Occipital lobe (tissue), 2 donors: ENCODE results near the gene BTBD19. TPM values are rescaled to one million over a fixed set of nuclear protein-coding genes. Genes with fewer than 3 reads are reported as not detected.
"Not testable (repeated sequence)": the region's sequence is repeated elsewhere in the genome, so short reads cannot be mapped to it uniquely, and the experiment has no call there.

Source experiments
- DNase-seq: peaks from one replicate; lab custom pipeline; 2025; lab: John Stamatoyannopoulos, UW
- total RNA-seq: library from RNA; depleted of rRNA; stranded (reverse); fragments of >200 nt; gene quantifications from one replicate; pipeline ENCODE4 v1.2.3, GENCODE V29; 2014

The BTBD19 gene
- total RNA-seq, 1 donor from 2014 or later: 0.47 TPM

DNA sequence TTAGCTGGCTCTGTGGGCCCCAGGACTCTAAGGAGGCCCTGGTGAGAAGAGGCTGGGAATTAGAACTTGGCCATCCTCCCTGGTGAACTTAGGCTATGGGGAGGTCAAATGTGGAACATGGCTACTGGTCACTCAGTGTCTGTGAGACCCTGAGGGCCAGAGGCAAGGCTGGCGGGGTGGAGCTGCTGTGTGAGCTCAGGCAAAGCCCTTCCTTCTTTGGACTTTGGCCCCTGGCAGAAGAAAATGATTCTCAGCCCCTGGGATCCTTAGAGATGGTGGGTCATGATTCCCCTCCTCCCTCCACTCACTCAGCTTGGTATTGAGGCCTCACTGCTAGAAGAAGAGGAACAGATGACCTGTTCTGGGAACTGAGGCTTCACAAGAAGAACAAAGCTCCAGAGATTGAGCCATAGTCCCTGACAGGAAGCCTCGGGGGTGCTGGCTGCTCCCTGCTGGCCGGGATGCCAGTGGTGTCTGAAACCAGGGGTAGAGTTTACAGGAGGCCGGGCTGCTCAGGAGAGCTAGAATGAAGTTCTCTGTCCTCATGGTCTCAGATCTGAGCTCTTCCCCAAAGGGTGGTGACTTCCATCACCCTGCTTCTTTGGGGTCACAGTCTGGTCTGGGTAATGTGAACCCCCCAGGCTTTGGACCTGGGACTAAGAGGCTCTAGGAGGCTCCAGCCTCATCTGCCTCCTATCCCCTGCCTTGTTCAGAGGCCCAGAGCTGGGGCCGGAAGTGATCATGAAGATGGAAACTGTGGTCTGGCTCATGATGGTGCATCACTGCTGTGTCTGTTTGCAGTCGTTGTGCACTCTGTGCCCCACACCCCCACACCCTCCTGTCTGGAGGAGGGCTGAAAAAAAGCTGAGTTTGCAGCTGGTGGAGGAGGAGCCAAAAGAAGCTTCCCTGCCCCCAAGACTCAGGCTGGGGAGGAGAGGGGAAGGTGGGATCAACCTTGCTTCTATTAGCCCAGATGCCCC, 905 bp downstream of the BTBD19 start:
- no peak for DNase-seq

DNA sequence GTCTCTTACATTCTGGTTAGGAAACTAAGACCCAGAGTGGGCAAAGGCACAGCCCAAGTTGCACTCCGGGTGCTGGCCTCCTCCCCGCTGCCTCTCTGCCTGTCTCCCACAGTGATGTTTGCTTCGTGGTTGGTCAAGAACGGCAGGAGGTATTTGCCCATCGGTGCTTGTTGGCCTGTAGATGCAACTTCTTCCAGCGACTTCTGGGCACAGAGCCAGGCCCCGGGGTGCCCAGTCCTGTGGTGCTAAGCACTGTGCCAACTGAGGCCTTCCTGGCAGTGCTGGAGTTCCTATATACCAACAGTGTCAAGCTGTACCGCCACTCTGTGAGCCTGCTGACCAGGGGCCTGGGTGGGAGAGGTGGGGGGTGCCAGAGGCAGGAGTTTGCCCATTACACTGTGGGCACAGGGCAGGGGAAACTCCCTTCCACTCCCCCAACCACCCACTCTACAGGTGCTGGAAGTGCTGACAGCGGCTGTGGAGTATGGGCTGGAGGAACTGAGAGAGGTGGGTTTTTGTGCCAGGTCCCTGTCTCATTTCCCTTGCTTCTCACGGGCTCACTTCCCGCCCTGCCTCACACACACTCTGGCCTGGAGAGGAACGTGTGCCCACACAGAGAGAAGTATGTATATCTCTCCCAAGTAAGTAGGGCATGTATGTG, 1.9 kb downstream of the BTBD19 start:
- no peak for DNase-seq

DNA sequence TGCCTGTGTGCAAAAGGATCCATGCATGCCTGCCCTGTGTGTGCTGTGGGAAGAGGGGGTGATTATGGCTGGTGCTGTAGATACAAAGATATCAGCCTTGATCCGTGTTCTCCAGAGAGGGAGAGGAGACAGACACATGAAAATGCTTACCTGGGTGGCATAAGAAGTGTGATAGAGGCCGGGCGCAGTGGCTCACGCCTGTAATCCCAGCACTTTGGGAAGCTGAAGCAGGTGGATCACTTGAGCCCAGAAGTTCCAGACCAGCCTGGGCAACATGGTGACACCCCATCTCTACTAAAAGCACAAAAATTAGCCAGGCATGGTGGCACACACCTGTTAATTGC, 2.4 kb downstream of the BTBD19 start:
- DNase-seq: not testable (repeated sequence)

DNA sequence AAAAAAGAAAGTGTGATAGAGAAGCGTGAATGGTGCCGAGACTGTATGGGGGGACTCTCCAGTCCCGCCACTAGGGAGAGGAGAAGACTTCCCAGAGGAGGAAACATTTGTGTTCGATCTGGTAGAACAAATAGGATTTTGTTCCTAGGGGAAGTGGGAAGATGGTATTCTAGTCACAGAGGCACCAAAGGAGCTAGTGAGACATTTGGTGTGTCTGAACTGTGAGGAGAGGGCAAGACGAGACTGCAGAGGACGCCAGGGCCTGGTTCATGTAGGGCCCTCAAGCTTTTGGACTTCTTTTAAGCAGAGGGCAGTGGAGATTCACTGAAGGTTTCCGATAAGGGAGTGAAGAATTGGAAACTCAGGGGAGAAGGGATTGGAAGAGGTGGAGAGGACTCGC, 2.9 kb downstream of the BTBD19 start:
- no peak for DNase-seq

DNA sequence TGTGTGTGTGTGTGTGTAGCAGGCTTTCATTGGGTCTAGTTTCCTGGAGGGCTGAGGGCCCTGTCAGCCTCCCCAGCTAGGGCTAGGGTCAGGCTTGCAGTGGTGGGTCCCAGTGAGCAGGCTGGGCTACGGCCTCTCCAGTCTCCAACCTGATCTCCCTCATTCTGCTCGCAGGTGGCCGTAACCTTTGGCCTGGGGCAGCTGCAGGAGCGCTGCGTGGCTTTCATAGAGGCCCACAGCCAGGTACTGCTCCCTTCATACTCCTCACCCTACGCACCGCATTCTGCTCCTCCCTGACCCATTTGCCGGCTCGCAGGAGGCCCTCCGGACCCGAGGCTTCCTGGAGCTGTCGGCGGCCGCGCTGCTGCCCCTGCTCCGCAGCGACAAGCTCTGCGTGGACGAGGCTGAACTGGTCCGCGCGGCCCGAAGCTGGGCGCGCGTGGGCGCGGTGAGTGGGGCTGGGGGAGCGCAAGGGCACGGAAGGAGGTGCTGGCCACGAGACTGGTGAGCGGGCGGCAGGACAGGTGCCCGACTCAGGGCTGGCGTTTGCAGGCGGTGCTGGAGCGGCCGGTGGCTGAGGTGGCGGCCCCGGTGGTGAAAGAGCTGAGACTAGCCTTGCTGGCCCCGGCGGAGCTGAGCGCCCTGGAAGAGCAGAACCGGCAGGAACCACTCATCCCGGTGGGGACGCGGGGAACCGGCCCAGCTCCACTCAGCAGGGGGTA, 4.7 kb downstream of the BTBD19 start:
- no peak for DNase-seq

DNA sequence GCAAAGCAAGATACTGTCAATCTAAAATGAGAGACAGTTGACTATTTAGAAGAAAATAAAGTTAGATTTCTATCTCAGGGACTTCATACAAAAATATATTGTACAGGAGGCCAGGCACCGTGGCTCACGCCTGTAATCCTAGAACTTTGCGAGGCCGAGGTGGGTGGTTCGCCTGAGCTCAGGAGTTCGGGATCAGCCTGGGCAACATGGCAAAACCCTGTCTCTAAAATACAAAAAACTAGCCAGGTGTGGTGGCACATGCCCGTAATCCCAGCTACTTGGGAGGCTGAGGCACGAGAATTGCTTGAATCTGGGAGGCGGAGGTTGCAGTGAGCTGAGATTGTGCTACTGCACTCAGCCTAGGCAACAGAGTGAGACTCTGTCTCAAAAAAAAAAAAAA, 7.6 kb downstream of the BTBD19 start:
- DNase-seq: not testable (repeated sequence)

DNA sequence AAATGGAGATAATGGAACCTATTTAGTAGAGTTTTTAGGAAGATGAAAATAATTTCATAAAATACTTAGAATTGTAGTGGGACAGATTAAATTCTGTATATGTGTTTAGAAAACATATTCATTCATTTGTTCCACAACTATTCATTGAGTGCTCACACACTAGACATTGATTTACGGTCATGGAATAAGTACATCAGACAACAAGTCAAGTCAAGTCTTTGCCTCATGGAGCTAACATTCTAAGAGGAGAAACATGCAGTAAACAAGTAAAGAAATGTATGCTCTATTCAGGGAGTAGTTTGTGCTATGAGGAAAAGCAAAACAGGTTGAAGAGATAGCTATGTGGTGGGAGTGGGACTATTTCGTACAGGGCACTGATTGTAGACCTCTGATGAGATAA, 9.0 kb downstream of the BTBD19 start:
- no peak for DNase-seq

DNA sequence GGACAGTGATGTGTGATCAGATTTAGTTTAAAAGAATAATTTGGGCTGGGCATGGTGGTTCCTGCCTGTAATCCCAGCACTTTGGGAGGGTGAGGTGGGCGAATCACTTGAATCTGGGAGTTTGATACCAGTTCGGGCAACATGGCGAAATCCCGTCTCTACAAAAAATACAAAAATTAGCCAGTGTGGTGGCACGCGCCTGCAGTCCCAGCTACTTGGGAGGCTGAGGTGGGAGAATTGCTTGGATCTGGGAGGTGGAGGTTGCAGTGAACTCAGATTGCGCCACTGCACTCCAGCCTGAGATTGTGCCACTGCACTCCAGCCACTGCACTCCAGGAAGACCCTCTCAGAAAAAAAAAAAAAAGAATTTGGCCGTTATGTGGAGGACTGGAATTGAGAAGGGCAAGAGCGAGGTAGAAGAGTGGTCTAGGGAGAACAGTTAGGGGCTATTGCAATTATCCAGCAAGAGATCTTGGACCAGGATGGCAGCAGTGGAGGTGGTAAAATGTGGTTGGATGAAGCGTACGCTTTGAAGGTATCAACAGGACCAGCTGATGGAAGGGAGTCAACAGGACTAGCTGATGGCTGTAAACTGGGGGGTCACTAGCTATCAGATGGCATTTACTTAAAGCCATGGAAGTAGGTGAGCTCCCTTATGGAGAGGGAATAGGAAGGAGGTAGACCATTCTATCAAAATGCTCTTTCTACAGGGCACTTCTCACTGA, 9.6 kb downstream of the BTBD19 start:
- no peak for DNase-seq

DNA sequence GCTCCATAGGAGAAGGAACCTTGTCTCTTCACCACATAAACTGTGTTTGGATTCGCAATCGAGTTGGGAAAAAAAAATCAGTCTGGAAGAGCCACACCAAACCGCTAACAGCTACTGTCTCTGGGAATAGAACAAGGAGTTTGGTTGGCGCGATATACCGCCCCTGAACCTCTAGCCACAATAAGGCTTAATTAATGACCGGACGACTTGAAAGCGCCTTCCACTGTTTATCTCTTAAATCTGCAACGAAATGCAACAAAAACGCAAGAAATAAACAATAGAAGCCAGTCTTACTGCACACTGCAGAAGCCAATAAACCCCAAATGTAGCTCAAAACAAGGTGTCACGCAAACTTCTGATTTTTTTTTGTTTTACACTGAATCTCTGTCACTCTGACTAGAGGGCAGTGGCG, 10.9 kb downstream of the BTBD19 start:
- DNase-seq: no peak

DNA sequence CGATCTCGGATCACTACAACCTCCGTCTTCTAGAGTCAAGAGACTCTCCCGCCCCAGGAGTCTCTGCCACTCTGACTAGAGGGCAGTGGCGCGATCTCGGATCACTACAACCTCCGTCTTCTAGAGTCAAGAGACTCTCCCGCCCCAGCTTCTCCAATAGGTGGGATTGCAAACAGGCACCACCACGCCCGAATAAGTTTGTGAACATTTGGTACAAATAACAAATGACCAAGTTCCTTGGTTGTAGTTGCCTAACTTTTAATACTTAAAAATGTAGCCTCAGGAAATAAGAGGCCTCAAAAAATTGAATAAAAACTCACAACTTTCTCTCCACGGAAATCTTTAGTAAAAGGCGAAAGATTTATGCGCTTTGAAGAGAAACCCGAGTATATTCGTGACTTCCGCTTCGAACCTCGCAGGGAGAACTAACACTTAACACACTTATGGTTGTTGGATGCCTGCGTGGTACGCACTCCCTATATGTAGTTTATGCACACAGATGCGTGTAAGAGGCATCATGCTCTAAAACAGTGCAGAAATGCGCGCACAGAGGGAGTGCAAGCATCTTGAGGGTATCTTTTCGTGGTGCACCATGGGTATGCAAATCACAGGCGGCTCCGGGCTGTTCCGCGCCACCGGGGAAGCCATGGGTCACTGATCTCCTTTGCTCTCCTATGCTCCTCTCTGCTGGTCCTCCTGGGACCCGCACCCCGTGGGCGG, 11.4 kb downstream of the BTBD19 start:
- DNase-seq: peak; percentile 66

DNA sequence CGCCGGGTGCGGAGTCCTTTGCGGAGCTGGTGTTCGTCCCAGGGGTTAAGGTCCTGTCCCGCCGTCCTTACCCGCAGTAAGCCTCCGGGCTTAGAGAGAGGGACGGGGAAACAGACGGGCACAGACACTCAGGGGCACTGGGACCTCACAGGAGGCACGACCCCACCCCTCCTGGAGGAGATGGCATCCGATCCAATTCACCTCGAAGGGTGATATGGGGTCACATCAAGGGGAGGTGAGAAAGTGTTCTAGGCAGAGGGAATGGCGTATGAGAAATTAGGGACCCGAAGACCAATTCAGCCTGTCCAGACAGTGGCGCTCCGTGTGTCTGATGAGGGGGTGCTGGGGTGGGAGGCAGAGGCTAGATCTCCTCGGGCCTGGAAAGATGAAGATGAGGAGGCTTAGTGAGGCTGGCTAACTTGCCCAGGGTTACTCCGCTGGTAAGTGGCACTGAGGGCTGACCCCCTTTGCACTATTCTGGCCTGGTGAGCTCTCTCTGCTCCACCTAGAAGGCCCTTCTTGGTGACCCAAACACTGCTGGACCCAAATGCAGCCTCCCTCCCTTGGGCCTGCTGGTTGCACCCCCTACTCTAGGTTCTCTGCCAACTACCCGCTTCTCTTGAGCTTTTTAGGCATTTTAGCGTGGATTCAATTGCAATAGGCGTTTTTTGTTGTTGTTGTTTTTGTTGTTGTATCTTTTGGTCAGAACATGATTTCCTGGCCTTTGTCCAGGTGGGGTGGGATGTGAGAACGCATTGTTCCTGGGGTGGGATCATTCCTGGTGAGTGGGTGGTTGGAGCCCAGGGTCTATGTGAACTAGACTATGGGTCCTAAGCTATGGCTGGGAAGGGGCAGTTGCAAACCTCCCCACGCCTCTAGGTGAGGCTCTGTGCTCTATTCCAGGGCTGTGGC, 12.3 kb downstream of the BTBD19 start:
- no peak for DNase-seq

DNA sequence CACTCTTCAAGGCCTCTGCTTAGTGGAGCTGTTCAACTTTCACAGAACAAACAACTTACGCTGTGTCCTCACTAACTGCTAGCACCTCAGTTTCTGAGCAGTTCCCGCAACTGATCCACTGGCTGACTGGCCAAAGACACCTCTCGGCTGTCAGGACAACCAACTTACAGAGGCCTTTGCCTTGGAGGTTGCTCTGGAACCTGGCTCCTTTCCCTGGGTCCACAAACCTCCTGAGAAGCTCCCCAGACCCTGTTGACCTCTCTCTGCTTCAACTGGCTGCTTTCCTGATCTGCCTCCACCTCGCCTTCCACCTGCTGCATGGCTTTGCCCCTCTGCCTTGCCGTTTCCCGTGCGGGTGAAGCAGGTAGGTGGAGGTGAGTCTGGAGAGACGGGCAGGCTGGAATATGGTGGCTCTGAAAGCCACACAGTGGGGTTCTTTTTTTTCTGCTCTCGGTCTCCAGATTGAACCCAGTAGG, 13.0 kb downstream of the BTBD19 start:
- no peak for DNase-seq

DNA sequence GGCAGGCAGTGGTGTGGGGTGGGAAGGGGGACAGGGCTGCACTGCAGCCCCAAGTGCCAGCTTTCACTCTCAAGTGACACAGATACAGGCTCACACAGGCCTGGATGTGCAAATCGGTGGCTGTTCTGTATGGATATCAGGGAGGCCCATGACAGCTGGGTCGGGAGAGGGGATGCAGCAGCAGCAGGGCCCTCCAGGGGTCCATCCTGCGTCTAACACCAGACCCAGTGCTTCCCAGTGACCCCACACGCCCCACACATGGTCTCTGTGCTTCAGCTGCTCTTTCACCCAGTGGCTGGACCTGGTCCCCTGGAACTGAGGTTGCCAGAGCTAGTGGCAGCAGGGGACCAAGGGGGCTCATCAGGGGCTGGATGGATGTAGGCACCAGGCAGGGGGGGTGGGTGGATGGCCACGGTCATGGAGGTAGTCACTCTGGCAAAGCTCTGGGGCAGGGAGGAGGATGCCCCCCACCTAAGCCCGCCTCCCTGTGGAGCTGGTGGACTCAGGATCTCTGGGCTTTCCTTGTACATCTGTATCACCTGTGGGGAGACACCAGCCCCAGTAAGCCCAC, 13.9 kb downstream of the BTBD19 start:
- no peak for DNase-seq

DNA sequence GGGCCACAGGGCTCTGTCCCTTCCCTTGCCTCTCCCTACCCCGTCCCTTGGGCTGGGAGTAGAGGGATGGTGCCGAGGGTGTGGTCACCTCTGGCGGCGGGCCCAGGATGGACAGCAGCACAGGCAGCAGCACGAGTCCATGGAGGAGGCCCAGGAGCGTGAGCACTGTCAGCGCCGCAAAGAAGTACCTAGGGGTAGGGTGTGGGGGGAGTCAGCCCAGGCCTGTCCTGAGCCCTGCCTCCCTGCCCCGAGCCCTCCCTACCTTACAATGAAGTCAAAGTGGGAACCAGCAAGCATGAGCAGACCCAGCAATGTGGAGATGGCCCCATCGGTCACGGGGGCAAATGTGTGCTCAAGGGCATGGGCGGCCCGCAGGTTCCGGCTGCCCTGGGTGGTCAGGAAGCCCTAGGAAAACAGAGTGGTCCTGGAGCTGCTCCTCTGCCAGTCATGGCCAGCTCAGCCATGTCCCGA, 14.7 kb downstream of the BTBD19 start:
- no peak for DNase-seq

DNA sequence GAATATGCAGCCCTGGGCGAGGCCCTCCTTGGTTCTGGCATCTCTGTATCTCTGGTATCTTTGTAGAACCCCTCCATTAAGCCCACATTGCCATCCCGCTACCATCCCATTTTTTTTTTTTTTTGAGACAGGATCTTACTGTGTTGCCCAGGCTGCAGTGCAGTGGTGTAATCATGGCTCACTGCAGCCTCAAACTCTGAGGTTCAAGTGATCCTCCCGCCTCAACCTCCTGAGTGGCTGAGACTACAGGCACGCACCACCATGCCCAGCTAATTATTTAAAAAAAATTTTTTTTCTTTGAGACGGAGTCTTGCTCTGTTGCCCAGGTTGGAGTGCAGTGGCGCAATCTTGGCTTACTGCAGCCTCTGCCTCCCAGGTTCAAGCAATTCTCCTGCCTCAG, 16.1 kb downstream of the BTBD19 start:
- not testable (repeated sequence) for DNase-seq

DNA sequence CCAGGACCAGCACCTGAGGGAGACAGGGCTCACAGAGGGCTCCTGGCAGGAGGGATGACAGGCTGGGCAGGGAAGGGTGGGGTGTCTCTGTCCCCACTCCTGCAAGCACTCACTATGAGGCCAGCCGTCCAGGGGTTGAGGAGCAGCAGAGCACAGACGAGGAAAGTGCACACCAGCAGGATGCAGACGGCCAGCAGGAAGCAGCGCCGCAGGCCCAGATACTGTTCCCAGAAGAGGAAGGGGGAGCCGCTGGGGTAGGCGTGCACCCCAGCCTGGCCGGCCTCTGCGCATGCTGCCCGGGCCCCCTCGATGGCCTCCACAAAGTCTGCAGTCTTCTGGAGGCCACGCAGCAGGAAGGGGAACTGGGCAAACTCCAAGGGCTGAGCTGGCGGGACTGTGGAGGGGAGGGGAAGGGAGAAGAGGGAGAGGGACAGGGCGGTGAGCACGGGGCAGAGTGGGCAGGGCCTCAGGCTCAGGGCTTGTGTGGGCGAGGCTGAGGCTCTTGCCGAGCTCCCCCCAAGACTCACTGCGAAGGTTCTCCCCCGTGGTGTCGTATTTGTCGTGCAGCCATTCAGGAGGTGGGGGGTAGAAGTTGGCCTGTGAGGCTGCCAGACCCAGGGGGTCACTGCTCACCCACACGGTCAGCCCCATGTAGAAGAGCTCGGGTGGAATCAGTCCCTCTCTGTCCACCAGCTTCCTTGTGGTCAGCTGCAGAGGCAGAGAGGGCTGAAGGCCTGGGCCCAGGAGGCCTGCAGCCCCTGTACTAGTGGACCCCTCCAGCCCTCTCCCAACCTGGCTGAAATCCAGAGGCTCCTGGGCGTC, 18.3 kb downstream of the BTBD19 start:
- no peak for DNase-seq

DNA sequence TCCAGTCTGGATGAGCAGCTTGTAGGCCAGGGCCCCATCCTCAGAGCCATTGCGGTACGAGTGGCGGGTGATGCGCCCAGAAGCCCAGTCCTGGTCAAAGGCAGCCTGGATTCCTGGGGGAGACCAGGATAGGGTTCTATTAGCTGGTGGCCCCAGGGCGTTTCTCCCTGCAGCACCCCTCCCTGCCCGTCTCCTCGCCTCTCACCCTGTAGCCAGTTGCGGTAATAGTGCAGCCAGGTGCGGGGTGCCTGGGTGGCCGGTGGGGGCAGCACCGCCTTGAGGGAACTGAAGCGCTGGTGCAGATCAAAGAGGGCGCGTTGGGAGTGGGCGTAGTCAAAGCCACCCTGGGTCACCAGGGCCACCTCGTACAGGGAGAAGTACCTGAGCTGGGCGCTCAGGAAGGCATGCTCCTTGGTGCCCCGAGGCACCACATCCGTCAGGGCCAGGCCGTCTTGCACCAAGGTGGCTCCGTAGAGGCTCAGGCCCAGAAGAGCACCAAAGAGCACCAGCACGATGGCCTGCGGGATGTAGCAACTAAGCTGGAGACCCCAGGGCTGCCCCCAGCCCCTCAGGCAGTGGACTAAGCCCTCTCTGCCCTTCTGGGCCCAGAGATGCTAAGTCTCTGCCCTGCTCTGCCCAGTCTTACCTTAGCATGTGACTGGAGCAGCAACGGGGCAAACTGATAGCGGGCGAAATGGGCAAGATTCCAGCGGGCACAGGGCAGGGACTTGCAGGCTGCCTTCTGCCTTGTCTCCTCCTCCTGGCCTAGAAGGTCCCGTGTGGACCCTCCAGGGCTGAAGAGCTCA, 19.1 kb downstream of the BTBD19 start:
- no peak for DNase-seq
